C4-2B (cell line): ENCODE measurements around the gene OR11A1.

Experiments
- H3K27ac ChIP-seq: fragments of 450-650 bp; 2 replicates; pipeline ENCODE4 v1.5.1; 2017
- CTCF ChIP-seq: fragments of 450-650 bp; conservative IDR thresholded peaks from 2 replicates; pipeline ENCODE4 v1.5.1; 2017; ENCODE audit warnings: mild to moderate bottlenecking
- ZFX ChIP-seq: fragments of 450-650 bp; IDR thresholded peaks from 2 replicates; pipeline ENCODE4 v1.6.1; 2017

Gene OR11A1

GRCh38 chr6:29479560-29479959, 22.7 kb upstream of the OR11A1 start:
- no peak overlapping the region for H3K27ac ChIP-seq
- no peak for TF ChIP-seq CTCF
- no peak for TF ChIP-seq ZFX

GRCh38 chr6:29478740-29479139, 21.9 kb upstream of the OR11A1 start:
- H3K27ac ChIP-seq: no peak overlapping the region
- TF ChIP-seq ZFX: no peak
- no peak for TF ChIP-seq CTCF

- TF ChIP-seq ZFX: no peak
- TF ChIP-seq CTCF: no peak
- no peak overlapping the region for H3K27ac ChIP-seq
Measured at GRCh38 chr6:29477923-29478450, 21.1 kb upstream of the OR11A1 start.

- TF ChIP-seq CTCF (no peak), ZFX (no peak)
- no peak overlapping the region for H3K27ac ChIP-seq
Measured at GRCh38 chr6:29474996-29475395, 18.1 kb upstream of the OR11A1 start.

- H3K27ac ChIP-seq: no peak overlapping the region
- TF ChIP-seq CTCF (no peak), ZFX (no peak)
Measured at GRCh38 chr6:29466241-29466640, 9.4 kb upstream of the OR11A1 start.

- no peak overlapping the region for H3K27ac ChIP-seq
- no peak for TF ChIP-seq CTCF
- no peak for TF ChIP-seq ZFX
Measured at GRCh38 chr6:29465801-29466200, 8.9 kb upstream of the OR11A1 start.

- H3K27ac ChIP-seq: no peak overlapping the region
- TF ChIP-seq CTCF (no peak), ZFX (no peak)
Measured at GRCh38 chr6:29465279-29465678, 8.4 kb upstream of the OR11A1 start.
